Fibroblast of lung (primary cell): ENCODE measurements around the gene SLC24A3.

Source experiments
- EZH2 ChIP-seq: IDR thresholded peaks from 2 replicates; pipeline ENCODE4 v1.5.1; 2012; ENCODE audit warnings: low read length, control low read depth, mild to moderate bottlenecking; ENCODE audit errors: missing control alignments
- TF ChIP-seq, protein P1 (sequence below), 2 donors: IDR thresholded peaks in 1 of 2; conservative IDR thresholded peaks in 1 of 2; 1 replicate in 1 of 2; 2 replicates in 1 of 2; pipeline ENCODE4 v1.5.1; 2011 to 2012; ENCODE audit warnings: low read length in 2 of 2, control low read depth in 1 of 2, inconsistent platforms in 1 of 2, low read depth in 1 of 2, mild to moderate bottlenecking in 1 of 2

GRCh38 chr20:19251506-19251905, 39.1 kb downstream of the SLC24A3 start:
- TF ChIP-seq, protein P1, sequence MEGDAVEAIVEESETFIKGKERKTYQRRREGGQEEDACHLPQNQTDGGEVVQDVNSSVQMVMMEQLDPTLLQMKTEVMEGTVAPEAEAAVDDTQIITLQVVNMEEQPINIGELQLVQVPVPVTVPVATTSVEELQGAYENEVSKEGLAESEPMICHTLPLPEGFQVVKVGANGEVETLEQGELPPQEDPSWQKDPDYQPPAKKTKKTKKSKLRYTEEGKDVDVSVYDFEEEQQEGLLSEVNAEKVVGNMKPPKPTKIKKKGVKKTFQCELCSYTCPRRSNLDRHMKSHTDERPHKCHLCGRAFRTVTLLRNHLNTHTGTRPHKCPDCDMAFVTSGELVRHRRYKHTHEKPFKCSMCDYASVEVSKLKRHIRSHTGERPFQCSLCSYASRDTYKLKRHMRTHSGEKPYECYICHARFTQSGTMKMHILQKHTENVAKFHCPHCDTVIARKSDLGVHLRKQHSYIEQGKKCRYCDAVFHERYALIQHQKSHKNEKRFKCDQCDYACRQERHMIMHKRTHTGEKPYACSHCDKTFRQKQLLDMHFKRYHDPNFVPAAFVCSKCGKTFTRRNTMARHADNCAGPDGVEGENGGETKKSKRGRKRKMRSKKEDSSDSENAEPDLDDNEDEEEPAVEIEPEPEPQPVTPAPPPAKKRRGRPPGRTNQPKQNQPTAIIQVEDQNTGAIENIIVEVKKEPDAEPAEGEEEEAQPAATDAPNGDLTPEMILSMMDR (conservative IDR thresholded peaks at IDR 0.05 in 1 of 2, IDR thresholded peaks at IDR 0.05 in 1 of 2; ENCODE audit: low read depth in 1 of 2, low read length in 2 of 2), result no peak
- TF ChIP-seq EZH2, result no peak
